ENCODE results near the gene UBA7.
"Not testable (repeated sequence)": the region's sequence is repeated elsewhere in the genome, so short reads cannot be mapped to it uniquely, and the experiment has no call there.

The UBA7 gene

DNA sequence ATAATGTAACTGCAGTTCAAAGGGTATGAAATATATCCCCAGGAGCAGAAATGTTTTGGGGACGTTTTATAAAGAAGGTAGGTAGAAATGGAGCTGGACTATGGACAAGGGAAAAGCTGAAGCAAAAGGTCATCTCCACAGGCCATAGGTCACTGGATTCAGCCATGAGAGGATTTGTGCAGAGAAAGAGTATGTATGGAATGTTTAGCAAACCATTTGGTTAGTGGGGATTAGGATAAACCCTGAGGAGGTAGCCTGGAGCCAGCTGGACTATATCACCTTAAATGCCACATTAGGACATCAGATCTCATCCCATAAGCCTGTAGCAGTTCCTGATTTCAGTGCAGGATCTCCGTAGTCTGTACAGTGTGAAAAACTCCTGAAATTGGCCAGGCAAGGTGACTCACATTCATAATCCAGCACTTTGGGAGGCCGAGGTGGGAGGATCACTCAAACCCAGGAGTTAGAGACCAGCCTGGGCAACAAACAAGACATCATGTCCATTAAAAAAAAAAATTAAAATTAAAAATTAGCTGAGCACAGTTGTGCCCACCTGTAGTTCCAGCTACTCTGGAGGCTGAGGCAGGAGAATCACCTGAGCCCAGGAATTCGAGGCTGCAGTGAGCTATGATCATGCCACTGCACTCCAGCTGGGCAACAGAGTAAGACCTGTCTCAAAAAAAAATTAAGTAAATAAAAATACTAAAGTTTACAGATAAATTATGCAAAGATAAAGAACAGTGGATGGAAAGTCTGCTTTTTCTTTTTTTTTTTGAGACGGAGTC, 32.1 kb downstream of the UBA7 start:
- DNase-seq (ENCODE audit: low read depth) = no peak
- TF ChIP-seq, protein P1, sequence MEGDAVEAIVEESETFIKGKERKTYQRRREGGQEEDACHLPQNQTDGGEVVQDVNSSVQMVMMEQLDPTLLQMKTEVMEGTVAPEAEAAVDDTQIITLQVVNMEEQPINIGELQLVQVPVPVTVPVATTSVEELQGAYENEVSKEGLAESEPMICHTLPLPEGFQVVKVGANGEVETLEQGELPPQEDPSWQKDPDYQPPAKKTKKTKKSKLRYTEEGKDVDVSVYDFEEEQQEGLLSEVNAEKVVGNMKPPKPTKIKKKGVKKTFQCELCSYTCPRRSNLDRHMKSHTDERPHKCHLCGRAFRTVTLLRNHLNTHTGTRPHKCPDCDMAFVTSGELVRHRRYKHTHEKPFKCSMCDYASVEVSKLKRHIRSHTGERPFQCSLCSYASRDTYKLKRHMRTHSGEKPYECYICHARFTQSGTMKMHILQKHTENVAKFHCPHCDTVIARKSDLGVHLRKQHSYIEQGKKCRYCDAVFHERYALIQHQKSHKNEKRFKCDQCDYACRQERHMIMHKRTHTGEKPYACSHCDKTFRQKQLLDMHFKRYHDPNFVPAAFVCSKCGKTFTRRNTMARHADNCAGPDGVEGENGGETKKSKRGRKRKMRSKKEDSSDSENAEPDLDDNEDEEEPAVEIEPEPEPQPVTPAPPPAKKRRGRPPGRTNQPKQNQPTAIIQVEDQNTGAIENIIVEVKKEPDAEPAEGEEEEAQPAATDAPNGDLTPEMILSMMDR (conservative IDR thresholded peaks at IDR 0.05; ENCODE audit: low read length) = no peak
- no peak overlapping the region for H3K4me3 ChIP-seq (ENCODE audit: low read length)

DNA sequence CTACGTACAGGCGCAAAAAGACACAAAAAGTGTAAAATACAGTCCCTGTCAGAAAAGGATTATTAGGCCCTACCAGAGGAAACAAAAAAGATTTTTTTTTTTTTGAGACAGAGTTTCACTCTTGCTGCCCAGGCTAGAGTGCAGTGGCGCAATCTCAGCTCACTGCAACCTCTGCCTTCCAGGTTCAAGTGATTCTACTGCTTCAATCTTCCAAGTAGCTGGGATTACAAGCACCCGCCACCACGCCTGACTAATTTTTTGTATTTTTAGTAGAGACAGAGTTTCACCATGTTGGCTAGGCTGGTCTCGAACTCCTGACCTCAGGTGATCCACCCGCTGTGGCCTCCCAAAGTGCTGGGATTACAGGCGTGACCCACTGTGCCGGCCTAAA, 32.8 kb downstream of the UBA7 start:
- DNase-seq (ENCODE audit: low read depth); H3K4me3 ChIP-seq (ENCODE audit: low read length): not testable (repeated sequence)

DNA sequence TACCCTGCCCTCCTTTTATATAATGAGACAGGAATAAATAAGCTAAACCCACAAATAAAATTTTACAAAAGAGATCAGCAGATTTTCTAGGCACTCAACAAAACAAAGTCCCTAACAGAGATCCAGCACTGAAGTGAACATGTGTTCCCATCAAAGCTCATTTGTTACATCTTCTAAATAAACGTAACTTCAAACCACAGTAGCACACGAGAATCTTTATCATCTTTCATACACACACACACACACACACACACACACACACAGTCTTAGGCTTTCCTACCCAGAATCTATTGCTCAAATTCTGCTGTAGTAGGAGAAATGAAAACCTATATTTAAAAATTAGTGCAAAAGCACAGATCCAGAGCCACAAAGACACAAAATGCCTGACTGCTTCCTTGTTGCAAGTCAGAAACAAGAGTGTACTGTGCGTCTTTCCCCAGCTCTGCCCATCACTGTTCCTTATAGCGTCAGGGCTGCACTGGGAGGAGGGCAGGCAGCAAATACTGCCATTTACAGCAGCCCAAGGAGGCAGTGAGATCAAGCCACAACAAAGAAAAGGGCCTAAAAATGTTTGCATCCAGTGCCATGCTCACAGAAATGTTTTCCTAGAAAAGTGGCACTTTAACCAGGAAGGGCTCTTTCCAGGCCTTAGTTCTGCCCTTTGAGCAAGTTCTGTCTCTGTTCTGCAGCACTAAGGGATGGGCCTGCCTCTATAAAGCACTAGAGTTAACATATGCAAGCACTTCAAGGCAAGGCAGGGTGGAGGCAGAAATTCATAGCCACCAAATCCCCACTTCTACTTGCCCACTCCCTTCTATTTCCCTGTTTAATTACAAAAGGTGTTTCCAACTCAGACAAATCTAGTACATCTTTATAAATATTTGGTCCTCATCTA, 33.4 kb downstream of the UBA7 start:
- DNase-seq (ENCODE audit: low read depth) = no peak
- no peak overlapping the region for H3K4me3 ChIP-seq (ENCODE audit: low read length)
- TF ChIP-seq, protein P1 (conservative IDR thresholded peaks at IDR 0.05; ENCODE audit: low read length) = no peak

DNA sequence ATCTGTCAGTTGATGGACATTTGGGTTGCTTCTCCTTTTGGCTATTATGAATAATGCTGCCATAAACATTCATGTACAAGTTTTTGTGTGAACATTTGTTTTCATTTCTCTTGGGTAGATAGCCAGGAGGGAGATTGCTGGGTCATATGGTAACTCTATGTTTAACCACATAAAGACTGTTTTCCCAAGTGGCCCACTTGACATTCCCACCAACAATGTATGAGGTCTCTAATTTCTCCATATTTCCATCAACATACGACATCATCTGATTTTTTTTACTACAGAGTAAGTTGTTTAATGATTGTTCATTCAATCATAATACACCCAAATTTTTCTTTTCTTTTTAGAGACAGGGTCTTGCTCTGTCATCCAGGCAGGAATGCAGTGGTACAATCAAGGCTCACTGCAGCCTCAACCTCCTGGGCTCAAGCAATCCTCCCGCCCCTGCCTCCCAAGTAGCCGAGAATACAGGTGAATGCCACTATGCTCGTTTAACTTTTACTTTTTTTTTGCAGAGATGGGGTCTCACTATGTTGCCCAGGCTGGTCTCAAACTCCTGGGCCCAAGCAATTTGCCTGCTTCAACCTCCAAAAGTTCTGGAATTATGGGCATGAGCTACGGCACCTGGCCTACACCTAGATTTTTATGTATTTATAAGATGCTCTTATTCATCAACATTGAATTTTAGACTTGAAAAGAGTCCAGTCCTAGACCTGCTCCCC, 34.2 kb downstream of the UBA7 start:
- no peak overlapping the region for H3K4me3 ChIP-seq (ENCODE audit: low read length)
- TF ChIP-seq, protein P1 (conservative IDR thresholded peaks at IDR 0.05; ENCODE audit: low read length) = no peak
- peak; percentile 17 for DNase-seq (ENCODE audit: low read depth)

GRCh38 chr3:49776101-49776500, 37.7 kb downstream of the UBA7 start:
- DNase-seq (ENCODE audit: low read depth); H3K4me3 ChIP-seq (ENCODE audit: low read length): not testable (repeated sequence)

DNA sequence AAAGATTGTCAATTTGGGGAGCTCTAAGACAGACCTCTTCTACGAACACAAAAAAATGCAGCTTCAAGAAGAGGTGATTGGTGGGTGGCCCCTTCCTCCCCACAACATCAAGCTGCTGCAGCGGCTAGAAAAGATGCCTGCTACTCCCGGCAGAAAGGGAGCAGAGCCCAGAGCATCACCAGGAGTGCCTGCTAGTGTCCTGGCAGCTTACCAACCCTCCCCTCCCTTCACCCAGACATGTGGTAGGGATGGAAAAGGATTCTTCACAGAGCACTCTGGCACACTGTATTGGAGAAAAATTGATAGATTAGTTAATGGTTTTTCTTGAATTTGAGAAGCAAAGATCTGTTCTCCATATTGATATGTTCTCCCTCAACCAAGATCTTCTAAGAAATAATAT, 38.2 kb downstream of the UBA7 start:
- no peak overlapping the region for H3K4me3 ChIP-seq (ENCODE audit: low read length)
- peak; percentile 23 for DNase-seq (ENCODE audit: low read depth)
- TF ChIP-seq, protein P1 (conservative IDR thresholded peaks at IDR 0.05; ENCODE audit: low read length) = no peak

DNA sequence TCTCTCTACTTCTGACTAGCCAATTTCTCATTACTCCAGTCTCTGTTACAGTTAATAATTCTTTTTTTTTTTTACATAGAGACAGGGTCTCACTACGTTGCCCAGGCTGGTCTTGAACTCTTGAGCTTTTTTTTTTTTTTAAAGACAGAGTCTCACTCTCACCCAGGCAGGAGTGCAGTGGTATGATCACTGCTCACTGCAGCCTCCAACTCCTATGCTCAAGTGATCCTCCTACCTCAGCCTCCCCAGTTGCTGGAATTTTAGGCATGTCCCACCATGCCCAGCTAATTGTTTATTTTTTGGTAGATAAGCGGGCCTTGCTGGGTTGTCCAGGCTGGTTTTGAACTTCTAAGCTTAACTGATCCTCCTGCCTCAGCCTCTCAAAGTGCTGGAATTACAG, 41.0 kb downstream of the UBA7 start:
- TF ChIP-seq, protein P1 (conservative IDR thresholded peaks at IDR 0.05; ENCODE audit: low read length) = no peak
- no peak for DNase-seq (ENCODE audit: low read depth)
- H3K4me3 ChIP-seq (ENCODE audit: low read length) = no peak overlapping the region

Data from AG10803 (cell line).